Middle frontal gyrus (tissue), 1 donor: ENCODE results near the gene ARHGAP20.

ENCODE experiments used
- DNase-seq: peaks from one replicate; pipeline ENCODE4 v3.0.0-alpha.2; 2015; ENCODE audit warnings: low spot score; ENCODE audit errors: extremely low spot score

Gene ARHGAP20

GRCh38 chr11:110711776-110712658, at the start of gene ARHGAP20:
Gene ARHGAP20 (minus strand): TSS chr11:110712437. CDS start chr11:110712231, 206 bp downstream.
- DNase-seq, result no peak

- no peak for DNase-seq
Observed at GRCh38 chr11:110761991-110762390, 49.8 kb upstream of the ARHGAP20 start.

GRCh38 chr11:110761131-110761530, 48.9 kb upstream of the ARHGAP20 start:
- no peak for DNase-seq

- no peak for DNase-seq
Observed at GRCh38 chr11:110759972-110760381, 47.7 kb upstream of the ARHGAP20 start.

- DNase-seq, result no peak
Observed at GRCh38 chr11:110757962-110758755, 45.9 kb upstream of the ARHGAP20 start.

- no peak for DNase-seq
Observed at GRCh38 chr11:110757066-110757465, 44.8 kb upstream of the ARHGAP20 start.

GRCh38 chr11:110755941-110756340, 43.7 kb upstream of the ARHGAP20 start:
- DNase-seq, result no peak

- DNase-seq, result no peak
Observed at GRCh38 chr11:110752890-110753289, 40.7 kb upstream of the ARHGAP20 start.

GRCh38 chr11:110750100-110750499, 37.9 kb upstream of the ARHGAP20 start:
- no peak for DNase-seq

- DNase-seq, result no peak
Observed at GRCh38 chr11:110747531-110747930, 35.3 kb upstream of the ARHGAP20 start.

- no peak for DNase-seq
Observed at GRCh38 chr11:110738641-110739040, 26.4 kb upstream of the ARHGAP20 start.

- no peak for DNase-seq
Observed at GRCh38 chr11:110737593-110737992, 25.4 kb upstream of the ARHGAP20 start.

- no peak for DNase-seq
Observed at GRCh38 chr11:110736171-110736553, 23.9 kb upstream of the ARHGAP20 start.

- no peak for DNase-seq
Observed at GRCh38 chr11:110735455-110736170, 23.4 kb upstream of the ARHGAP20 start.

- DNase-seq, result no peak
Observed at GRCh38 chr11:110734790-110735189, 22.6 kb upstream of the ARHGAP20 start.

- DNase-seq, result no peak
Observed at GRCh38 chr11:110730773-110731172, 18.5 kb upstream of the ARHGAP20 start.

- DNase-seq, result no peak
Observed at GRCh38 chr11:110728883-110729282, 16.6 kb upstream of the ARHGAP20 start.

GRCh38 chr11:110728476-110728875, 16.2 kb upstream of the ARHGAP20 start:
- DNase-seq, result no peak

- DNase-seq, result no peak
Observed at GRCh38 chr11:110724358-110724757, 12.1 kb upstream of the ARHGAP20 start.

- DNase-seq, result no peak
Observed at GRCh38 chr11:110720431-110721275, 8.4 kb upstream of the ARHGAP20 start.

- no peak for DNase-seq
Observed at GRCh38 chr11:110716361-110716760, 4.1 kb upstream of the ARHGAP20 start.
